IMR-90 (cell line): ENCODE results near the gene ZNF76. TPM values are rescaled to one million over a fixed set of nuclear protein-coding genes. Genes with fewer than 3 reads are reported as not detected.

ENCODE experiments used
- polyA plus RNA-seq, 3 experiments: library from polyadenylated mRNA; depleted of rRNA; stranded (reverse); fragments of >200 nt; gene quantifications; 2 replicates each; pipeline ENCODE4 v1.2.3, GENCODE V29; 2012; ENCODE audit warnings: low replicate concordance in 1 of 3
- total RNA-seq: library from RNA; depleted of rRNA; stranded (reverse); fragments of >200 nt; gene quantifications from 2 replicates; pipeline ENCODE4 v1.2.3, GENCODE V29; 2012; rRNA removed

Gene ZNF76
- total and polyA plus RNA-seq, 2 of the 4 experiments (the other 2 are of a cell fraction): 19.9 to 21.1 TPM

Other genes with a start within 250 kb of the ZNF76 start
- 0.36 and 0.56 TPM in 2 replicates for gene TCP11, start 118.4 kb upstream of the ZNF76 start, total RNA-seq
- 0.30 and 0.34 TPM in 2 replicates for gene TCP11, start 118.4 kb upstream of the ZNF76 start, polyA plus RNA-seq (2012; rRNA removed)
- gene SCUBE3, start 45.8 kb upstream of the ZNF76 start, total RNA-seq: 19.9 and 21.1 TPM in 2 replicates
- gene SCUBE3, start 45.8 kb upstream of the ZNF76 start, polyA plus RNA-seq (2012; rRNA removed): 41.5 and 45.5 TPM in 2 replicates
- 1.9 and 2.5 TPM in 2 replicates for gene DEF6, start 38.1 kb downstream of the ZNF76 start, total RNA-seq
- 4.1 and 4.2 TPM in 2 replicates for gene DEF6, start 38.1 kb downstream of the ZNF76 start, polyA plus RNA-seq (2012; rRNA removed)
- gene PPARD, start 82.8 kb downstream of the ZNF76 start, total RNA-seq: 10.0 and 10.4 TPM in 2 replicates
- gene PPARD, start 82.8 kb downstream of the ZNF76 start, polyA plus RNA-seq (2012; rRNA removed): 69.0 and 78.3 TPM in 2 replicates
- 7.5 and 9.1 TPM in 2 replicates for gene FANCE, start 192.6 kb downstream of the ZNF76 start, total RNA-seq
- gene FANCE, start 192.6 kb downstream of the ZNF76 start, polyA plus RNA-seq (2012; rRNA removed): 6.8 and 7.1 TPM in 2 replicates
- gene RPL10A, start 208.7 kb downstream of the ZNF76 start, total RNA-seq: 1,746 and 2,310 TPM in 2 replicates
- gene RPL10A, start 208.7 kb downstream of the ZNF76 start, polyA plus RNA-seq (2012; rRNA removed): 3,153 and 3,261 TPM in 2 replicates
- gene TEAD3, start 237.3 kb downstream of the ZNF76 start, total RNA-seq: 5.0 and 5.2 TPM in 2 replicates
- gene TEAD3, start 237.3 kb downstream of the ZNF76 start, polyA plus RNA-seq (2012; rRNA removed): 25.0 and 28.0 TPM in 2 replicates